ENCODE measurements around the gene ATP6V0B. TPM values are rescaled to one million over a fixed set of nuclear protein-coding genes. Genes with fewer than 3 reads are reported as not detected.

The ATP6V0B gene
- total and polyA plus RNA-seq, 2 experiments from 2014 or later, result 112 to 142 TPM

DNA sequence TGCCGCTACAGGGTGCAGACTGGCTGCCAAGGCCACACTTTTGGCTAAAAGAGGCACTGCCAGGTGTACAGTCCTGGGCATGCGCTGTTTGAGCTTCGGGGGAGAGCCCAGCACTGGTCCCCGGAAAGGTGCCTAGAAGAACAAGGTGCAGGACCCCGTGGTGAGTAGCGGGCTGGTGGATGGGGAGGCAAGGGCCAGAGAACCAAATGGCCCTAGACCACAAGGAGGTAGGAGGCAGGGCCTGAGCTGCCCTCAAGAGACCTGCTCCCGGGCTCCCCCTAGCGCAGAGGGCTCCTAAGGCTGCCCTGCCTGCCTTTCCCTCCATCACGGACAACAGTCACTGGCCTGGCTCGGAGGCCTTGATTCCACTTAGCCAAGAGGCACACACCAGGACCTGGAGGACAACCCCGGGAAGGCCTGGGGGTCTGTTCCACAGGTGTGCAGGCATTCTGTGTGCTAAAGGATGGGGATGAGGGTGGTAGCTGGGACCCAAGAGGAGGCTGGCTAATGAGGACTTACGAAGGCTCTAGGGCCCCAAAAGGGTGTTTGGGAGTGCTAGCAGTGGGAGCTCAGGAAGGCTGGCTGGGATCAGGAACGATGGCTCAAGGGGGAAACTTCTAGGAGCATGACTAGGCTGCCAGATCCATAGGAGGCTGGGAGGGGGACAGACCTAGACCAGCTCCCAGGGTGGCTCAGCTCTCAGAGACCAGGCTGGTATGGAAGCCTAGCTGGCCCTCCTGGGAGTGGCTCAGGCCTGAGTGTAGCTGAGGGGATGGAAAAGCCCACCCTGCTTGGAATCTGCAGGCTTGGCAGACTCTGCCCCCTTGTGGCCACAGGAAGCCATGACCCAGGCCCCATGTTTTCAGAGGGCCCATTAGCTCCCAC is 40.4 kb upstream of the ATP6V0B start:
- peak overlapping the region; percentile 97 for H3K4me2 ChIP-seq
- peaks cover 41% of the 10 kb centered on the region for H3K27me3 Mint-ChIP-seq (ENCODE audit: insufficient read depth, low read depth, poor library complexity)
- H3K4me3 ChIP-seq, result peak overlapping the region; percentile 96
- peaks cover 16% of the 10 kb centered on the region for H4K20me1 ChIP-seq (replicated peaks; ENCODE audit: insufficient read depth)
- H3K4me3 Mint-ChIP-seq, result peak overlapping the region; percentile 81
- peak overlapping the region; percentile 82; the same call in 1 of the 2 replicates for H3K27ac Mint-ChIP-seq
- no peaks in the 10 kb centered on the region for H3K9me2 ChIP-seq (ENCODE audit: insufficient read depth)
- peaks cover 4% of the 10 kb centered on the region; the same call in 1 of the 3 replicates for H3K36me3 Mint-ChIP-seq (ENCODE audit: low read depth)
- ATAC-seq, result peak; percentile 56
- H3K9me3 Mint-ChIP-seq, result no peaks in the 10 kb centered on the region
- H3K4me1 Mint-ChIP-seq, result peaks cover 61% of the 10 kb centered on the region
- peak; percentile 93 for DNase-seq (ENCODE audit: low spot score)
- H2AFZ ChIP-seq, result peak overlapping the region; percentile 96
- TF ChIP-seq EZH2phosphoT487 (IDR thresholded peaks at IDR 0.05; ENCODE audit: unreplicated experiment) (no peak), STAT1 (IDR thresholded peaks at IDR 0.05; ENCODE audit: unreplicated experiment) (no peak), ZNF114 (CRISPR knock-in tag; IDR thresholded peaks at IDR 0.05) (no peak), ZNF331 (CRISPR knock-in tag; IDR thresholded peaks at IDR 0.05; ENCODE audit: low read depth) (no peak), EZH2 (IDR thresholded peaks at IDR 0.05; ENCODE audit: low read depth, unreplicated experiment) (no peak), REST (IDR thresholded peaks at IDR 0.05; ENCODE audit: unreplicated experiment) (no peak), JUNB (IDR thresholded peaks at IDR 0.05; ENCODE audit: unreplicated experiment) (no peak), CREB1 (CRISPR knock-in tag; IDR thresholded peaks at IDR 0.05; ENCODE audit: low read depth) (no peak), ZNF462 (CRISPR knock-in tag; IDR thresholded peaks at IDR 0.05) (no peak), NANOG (IDR thresholded peaks at IDR 0.05; ENCODE audit: borderline replicate concordance) (no peak), POLR2AphosphoS5 (IDR thresholded peaks at IDR 0.05; ENCODE audit: low read depth) (0 out of 2 replicates have a peak, but pooled peaks have one; percentile 1)
- TF ChIP-seq, protein P1, sequence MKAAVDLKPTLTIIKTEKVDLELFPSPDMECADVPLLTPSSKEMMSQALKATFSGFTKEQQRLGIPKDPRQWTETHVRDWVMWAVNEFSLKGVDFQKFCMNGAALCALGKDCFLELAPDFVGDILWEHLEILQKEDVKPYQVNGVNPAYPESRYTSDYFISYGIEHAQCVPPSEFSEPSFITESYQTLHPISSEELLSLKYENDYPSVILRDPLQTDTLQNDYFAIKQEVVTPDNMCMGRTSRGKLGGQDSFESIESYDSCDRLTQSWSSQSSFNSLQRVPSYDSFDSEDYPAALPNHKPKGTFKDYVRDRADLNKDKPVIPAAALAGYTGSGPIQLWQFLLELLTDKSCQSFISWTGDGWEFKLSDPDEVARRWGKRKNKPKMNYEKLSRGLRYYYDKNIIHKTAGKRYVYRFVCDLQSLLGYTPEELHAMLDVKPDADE (IDR thresholded peaks at IDR 0.05), result no peak
- TF ChIP-seq, protein P2, sequence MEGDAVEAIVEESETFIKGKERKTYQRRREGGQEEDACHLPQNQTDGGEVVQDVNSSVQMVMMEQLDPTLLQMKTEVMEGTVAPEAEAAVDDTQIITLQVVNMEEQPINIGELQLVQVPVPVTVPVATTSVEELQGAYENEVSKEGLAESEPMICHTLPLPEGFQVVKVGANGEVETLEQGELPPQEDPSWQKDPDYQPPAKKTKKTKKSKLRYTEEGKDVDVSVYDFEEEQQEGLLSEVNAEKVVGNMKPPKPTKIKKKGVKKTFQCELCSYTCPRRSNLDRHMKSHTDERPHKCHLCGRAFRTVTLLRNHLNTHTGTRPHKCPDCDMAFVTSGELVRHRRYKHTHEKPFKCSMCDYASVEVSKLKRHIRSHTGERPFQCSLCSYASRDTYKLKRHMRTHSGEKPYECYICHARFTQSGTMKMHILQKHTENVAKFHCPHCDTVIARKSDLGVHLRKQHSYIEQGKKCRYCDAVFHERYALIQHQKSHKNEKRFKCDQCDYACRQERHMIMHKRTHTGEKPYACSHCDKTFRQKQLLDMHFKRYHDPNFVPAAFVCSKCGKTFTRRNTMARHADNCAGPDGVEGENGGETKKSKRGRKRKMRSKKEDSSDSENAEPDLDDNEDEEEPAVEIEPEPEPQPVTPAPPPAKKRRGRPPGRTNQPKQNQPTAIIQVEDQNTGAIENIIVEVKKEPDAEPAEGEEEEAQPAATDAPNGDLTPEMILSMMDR (conservative IDR thresholded peaks at IDR 0.05; ENCODE audit: low read depth in 2 of 2), result peak; percentile 84 to 97
- H3K36me3 ChIP-seq (ENCODE audit: insufficient read depth), result no peaks in the 10 kb centered on the region
- H3K27ac ChIP-seq (ENCODE audit: low read depth), result peak overlapping the region; percentile 88; the same call in 1 of the 2 replicates
- H3F3A ChIP-seq (replicated peaks; ENCODE audit: low read depth), result peaks cover 36% of the 10 kb centered on the region
- H3K4me1 ChIP-seq (ENCODE audit: insufficient read depth), result peaks cover 44% of the 10 kb centered on the region
- peaks cover 8% of the 10 kb centered on the region for H3K27me3 ChIP-seq (ENCODE audit: insufficient read depth)
- 0 out of 2 replicates have a peak, but pooled peaks cover 7% of the 10 kb centered on the region for H3K79me2 ChIP-seq (replicated peaks; ENCODE audit: insufficient read depth)
